B cell (primary cell): ENCODE data around the gene CASP2. TPM values are rescaled to one million over a fixed set of nuclear protein-coding genes. Genes with fewer than 3 reads are reported as not detected.

Experiments used
- ATAC-seq: fragments of 200-7000 bp; cut with Tn5 transposase; one replicate; pipeline ENCODE4 v1.10.0; 2021; ENCODE audit warnings: low read depth, mild to moderate bottlenecking, moderate number of reproducible peaks, moderate library complexity
- CTCF ChIA-PET: fragments of 350-600 bp; sonication (Branson Sonifier 250); formaldehyde crosslinking; loops from one replicate; lab custom pipeline; 2021; ENCODE audit warnings: antibody characterized with exemption, inconsistent platforms; lab: Charles Lee
- POLR2A ChIA-PET: fragments of 350-600 bp; sonication (Branson Sonifier 250); formaldehyde crosslinking; loops from one replicate; lab custom pipeline; 2021; ENCODE audit warnings: antibody characterized with exemption; lab: Charles Lee
- DNase-seq: peaks from one replicate; pipeline ENCODE4 v3.0.0; 2013
- H2AFZ ChIP-seq: 2 replicates; pipeline ENCODE4 v1.6.1; 2012; ENCODE audit warnings: mild to moderate bottlenecking, low read depth, low read length; ENCODE audit not compliant: insufficient read depth, poor library complexity, severe bottlenecking
- H3K27ac ChIP-seq, 2 donors: 1 replicate in 1 of 2; 2 replicates in 1 of 2; pipeline ENCODE4 v1.5.1; 2012 to 2013; ENCODE audit warnings: low read length in 2 of 2, mild to moderate bottlenecking in 2 of 2, moderate library complexity in 1 of 2
- H3K27me3 ChIP-seq, 4 experiments: fragments of 200-600 bp in 1 of 4; sonication (generic) in 1 of 4; replicated peaks in 1 of 4; 1 replicate in 2 of 4; 2 replicates in 2 of 4; pipeline versions ENCODE4 v1.6.1 to v1.7.0; 2013 to 2016; ENCODE audit warnings: low read length in 3 of 4, mild to moderate bottlenecking in 2 of 4, mixed read lengths in 1 of 4, moderate library complexity in 1 of 4; ENCODE audit not compliant: insufficient read depth in 4 of 4, control insufficient read depth in 3 of 4; ENCODE audit errors: control extremely low read depth in 1 of 4
- H3K36me3 ChIP-seq, 2 experiments: replicated peaks in 1 of 2; 1 replicate in 1 of 2; 2 replicates in 1 of 2; pipeline versions ENCODE4 v1.6.1 to v1.7.1; 2013; ENCODE audit warnings: low read length in 1 of 2; ENCODE audit not compliant: insufficient read depth in 2 of 2, control insufficient read depth in 1 of 2; ENCODE audit errors: control extremely low read depth in 1 of 2, extremely low read depth in 1 of 2
- H3K4me1 ChIP-seq, 2 donors: fragments of 200-600 bp in 1 of 2; sonication (generic) in 1 of 2; 1 replicate in 1 of 2; 2 replicates in 1 of 2; pipeline versions ENCODE4 v1.5.1 to v1.6.1; 2013 to 2017; ENCODE audit warnings: low read length in 2 of 2; ENCODE audit not compliant: control insufficient read depth in 2 of 2, insufficient read depth in 2 of 2
- H3K4me2 ChIP-seq: replicated peaks from 2 replicates; pipeline ENCODE3; 2012; ENCODE audit warnings: mild to moderate bottlenecking, low read depth, low read length; ENCODE audit not compliant: poor library complexity, severe bottlenecking
- H3K4me3 ChIP-seq, 5 experiments: fragments of 200-600 bp in 1 of 5; sonication (generic) in 1 of 5; 1 replicate in 3 of 5; 2 replicates in 2 of 5; pipeline versions ENCODE4 v1.5.1 to v1.7.0; 2011 to 2016; ENCODE audit warnings: low read length in 4 of 5, mild to moderate bottlenecking in 4 of 5, low read depth in 2 of 5, control low read depth in 1 of 5, moderate library complexity in 1 of 5; ENCODE audit not compliant: insufficient read depth in 1 of 5; ENCODE audit errors: control extremely low read depth in 1 of 5, extremely low read depth in 1 of 5
- H3K79me2 ChIP-seq: fragments of 200-600 bp; sonication (generic); one replicate; pipeline ENCODE4 v1.6.0; 2016; ENCODE audit warnings: low read length; ENCODE audit not compliant: control insufficient read depth, insufficient read depth
- H3K9ac ChIP-seq: fragments of 200-600 bp; sonication (generic); 2 replicates; pipeline ENCODE4 v1.6.1; 2017; ENCODE audit warnings: mild to moderate bottlenecking, low read length, moderate library complexity
- H3K9me3 ChIP-seq, 3 donors: one replicate each; pipeline versions ENCODE4 v1.6.1 to v1.7.1; 2013; ENCODE audit warnings: low read length in 2 of 3; ENCODE audit not compliant: control insufficient read depth in 2 of 3, insufficient read depth in 1 of 3; ENCODE audit errors: control extremely low read depth in 1 of 3
- H4K20me1 ChIP-seq: 2 replicates; pipeline ENCODE4 v1.6.0; 2012; ENCODE audit warnings: mild to moderate bottlenecking, low read length; ENCODE audit not compliant: insufficient read depth, control insufficient read depth, poor library complexity, severe bottlenecking
- H3K27ac Mint-ChIP-seq: one replicate; pipeline ENCODE4 v1.8.0; 2021; ENCODE audit warnings: mixed read lengths
- H3K27me3 Mint-ChIP-seq: one replicate; pipeline ENCODE4 v1.8.0; 2021; ENCODE audit warnings: mixed read lengths
- H3K4me1 Mint-ChIP-seq: one replicate; pipeline ENCODE4 v1.8.0; 2021; ENCODE audit warnings: mixed read lengths
- H3K4me3 Mint-ChIP-seq: one replicate; pipeline ENCODE4 v1.8.0; 2021; ENCODE audit warnings: mixed read lengths
- H3K9me3 Mint-ChIP-seq: one replicate; pipeline ENCODE4 v1.8.0; 2022; ENCODE audit warnings: mixed read lengths; ENCODE audit not compliant: insufficient read depth
- EZH2 ChIP-seq: IDR thresholded peaks from 2 replicates; pipeline ENCODE4 v1.6.1; 2012; ENCODE audit warnings: borderline replicate concordance, low read depth, mild to moderate bottlenecking, moderate library complexity, low read length; ENCODE audit not compliant: insufficient read depth, poor library complexity, severe bottlenecking
- WGBS: methylation state at CpG from one replicate; pipeline ENCODE4 v1.1.5; 2013; ENCODE audit warnings: missing lambda C conversion rate; ENCODE audit not compliant: insufficient coverage; 5-methylcytosine and 5-hydroxymethylcytosine counted together
- intact Hi-C: fragments of 100-400 bp; cut with micrococcal nuclease; formaldehyde crosslinking; loops from one replicate; pipeline ENCODE4 v1.10.0; 2022
- polyA plus RNA-seq: library from polyadenylated mRNA; depleted of rRNA; stranded (reverse); fragments of >200 nt; gene quantifications from 2 replicates; pipeline ENCODE4 v1.2.3, GENCODE V29; 2012
- total RNA-seq, 2 donors: library from RNA; stranded (reverse); fragments of 120-200 nt in 1 of 2; gene quantifications; 1 replicate in 1 of 2; 2 replicates in 1 of 2; pipeline versions ENCODE4 v1.2.3 to v1.2.4, GENCODE V29; 2013 to 2022
- TF ChIP-seq, protein P1 (sequence below): fragments of 200-600 bp; IDR thresholded peaks from one replicate; pipeline ENCODE4 v1.8.0; 2022; ENCODE audit warnings: antibody characterized with exemption, mild to moderate bottlenecking

CASP2 gene
- total and polyA plus RNA-seq, 2 donors (not counting 1 experiment from before 2014, with no cell fraction given), result 29.2 to 66.5 TPM

DNA sequence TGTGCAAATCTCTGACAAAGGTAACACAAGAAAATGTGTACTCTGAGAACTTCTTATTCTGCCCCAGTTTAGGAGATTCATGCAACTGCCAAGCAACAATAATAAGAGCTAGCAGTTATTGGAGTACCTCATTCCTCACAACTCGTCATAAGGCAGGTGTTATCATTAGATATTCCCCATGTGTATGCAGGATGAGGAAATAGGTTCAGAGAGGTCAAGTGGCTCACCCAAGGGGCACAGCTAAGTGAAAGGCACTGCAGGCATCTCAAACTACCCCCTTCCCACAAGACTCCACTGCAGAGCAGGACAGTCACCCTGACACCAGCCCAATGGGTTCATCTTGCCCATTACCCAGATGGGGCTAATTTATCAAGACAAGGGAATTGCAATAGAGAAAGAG lies 26.2 kb upstream of the CASP2 start:
- Mint-ChIP-seq H3K4me3 (peak overlapping the region; percentile 93), H3K27me3 (no peaks in the 10 kb centered on the region), H3K27ac (peak overlapping the region; percentile 81), H3K9me3 (no peaks in the 10 kb centered on the region), H3K4me1 (peaks cover 58% of the 10 kb centered on the region)
- peak overlapping the region in 1 of 2 donors; percentile 82 for H3K27ac ChIP-seq
- H3K4me2 ChIP-seq, result no peak overlapping the region
- H2AFZ ChIP-seq, result no peak overlapping the region
- no CpG with 5 or more reads among the region's 1 CpG for WGBS
- H3K4me1 ChIP-seq, result peaks cover 41 to 42% of the 10 kb centered on the region in 2 donors
- ATAC-seq (no peak), DNase-seq (no peak)
- intact Hi-C loops, result loop anchor here (2.0 to 5.0 kb wide), 2 partner anchors 40 to 119 kb away; partner anchors contain the start of gene ZYX
- no peak overlapping the region for H3K9ac ChIP-seq
- POLR2A ChIA-PET, result no interaction called here
- no peaks in the 10 kb centered on the region for H3K27me3 ChIP-seq
- no peaks in the 10 kb centered on the region for H4K20me1 ChIP-seq
- CTCF ChIA-PET, result interaction anchor here (4.8 kb wide), 1 partner anchor 22 kb away, joined by 35 read pairs; no protein-coding TSS in a partner anchor
- TF ChIP-seq EZH2, result no peak
- TF ChIP-seq, protein P1, sequence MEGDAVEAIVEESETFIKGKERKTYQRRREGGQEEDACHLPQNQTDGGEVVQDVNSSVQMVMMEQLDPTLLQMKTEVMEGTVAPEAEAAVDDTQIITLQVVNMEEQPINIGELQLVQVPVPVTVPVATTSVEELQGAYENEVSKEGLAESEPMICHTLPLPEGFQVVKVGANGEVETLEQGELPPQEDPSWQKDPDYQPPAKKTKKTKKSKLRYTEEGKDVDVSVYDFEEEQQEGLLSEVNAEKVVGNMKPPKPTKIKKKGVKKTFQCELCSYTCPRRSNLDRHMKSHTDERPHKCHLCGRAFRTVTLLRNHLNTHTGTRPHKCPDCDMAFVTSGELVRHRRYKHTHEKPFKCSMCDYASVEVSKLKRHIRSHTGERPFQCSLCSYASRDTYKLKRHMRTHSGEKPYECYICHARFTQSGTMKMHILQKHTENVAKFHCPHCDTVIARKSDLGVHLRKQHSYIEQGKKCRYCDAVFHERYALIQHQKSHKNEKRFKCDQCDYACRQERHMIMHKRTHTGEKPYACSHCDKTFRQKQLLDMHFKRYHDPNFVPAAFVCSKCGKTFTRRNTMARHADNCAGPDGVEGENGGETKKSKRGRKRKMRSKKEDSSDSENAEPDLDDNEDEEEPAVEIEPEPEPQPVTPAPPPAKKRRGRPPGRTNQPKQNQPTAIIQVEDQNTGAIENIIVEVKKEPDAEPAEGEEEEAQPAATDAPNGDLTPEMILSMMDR, result no peak
- H3K4me3 ChIP-seq, result no peak overlapping the region
- H3K79me2 ChIP-seq, result peaks cover 16% of the 10 kb centered on the region
- peaks cover 0 to 4% of the 10 kb centered on the region in 2 experiments for H3K36me3 ChIP-seq
- no peaks in the 10 kb centered on the region for H3K9me3 ChIP-seq
